Suprapubic skin (tissue), 4 donors: ENCODE measurements around the gene MAPK4.

Source experiments
- EP300 ChIP-seq: sonication (generic); formaldehyde crosslinking; IDR thresholded peaks from one replicate; pipeline ENCODE4 v1.6.1; 2017; ENCODE audit warnings: antibody characterized with exemption
- POLR2A ChIP-seq, 2 donors: fragments of 450-650 bp; IDR thresholded peaks; one replicate each; pipeline ENCODE4 v1.6.1; 2017; ENCODE audit warnings: antibody characterized with exemption in 2 of 2, mild to moderate bottlenecking in 2 of 2, moderate library complexity in 2 of 2
- POLR2AphosphoS5 ChIP-seq, 3 donors: sonication (generic); formaldehyde crosslinking; IDR thresholded peaks; one replicate each; pipeline ENCODE4 v1.6.1; 2017; ENCODE audit warnings: antibody characterized with exemption in 3 of 3
- TF ChIP-seq, protein P1 (sequence below), 2 donors: fragments of 200-600 bp in 1 of 2; fragments of 450-650 bp in 1 of 2; sonication (generic) in 1 of 2; IDR thresholded peaks; one replicate each; pipeline ENCODE4 v1.5.1; 2016 to 2019; ENCODE audit warnings: antibody characterized with exemption in 2 of 2, mild to moderate bottlenecking in 1 of 2, moderate library complexity in 1 of 2

DNA sequence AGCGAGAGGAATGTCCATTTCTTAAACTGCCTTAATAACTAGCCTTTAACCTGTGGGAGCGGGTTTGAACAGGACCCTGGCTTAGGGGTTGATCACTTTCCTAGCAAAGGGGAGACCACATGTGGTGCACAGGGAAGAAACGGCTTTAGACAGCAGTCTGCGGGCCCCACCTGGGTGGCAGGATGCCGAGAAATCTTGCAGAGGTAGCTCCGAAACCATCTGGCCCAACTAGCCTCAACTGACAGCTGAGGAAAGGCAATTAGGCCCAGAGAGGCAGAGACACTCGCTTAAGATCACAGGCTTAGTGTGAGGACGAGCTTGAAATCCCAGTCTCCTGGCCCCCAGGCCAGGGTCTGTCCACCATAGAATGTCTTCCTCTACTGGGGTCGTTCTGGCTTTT, 170.1 kb downstream of the MAPK4 start:
- TF ChIP-seq, protein P1, sequence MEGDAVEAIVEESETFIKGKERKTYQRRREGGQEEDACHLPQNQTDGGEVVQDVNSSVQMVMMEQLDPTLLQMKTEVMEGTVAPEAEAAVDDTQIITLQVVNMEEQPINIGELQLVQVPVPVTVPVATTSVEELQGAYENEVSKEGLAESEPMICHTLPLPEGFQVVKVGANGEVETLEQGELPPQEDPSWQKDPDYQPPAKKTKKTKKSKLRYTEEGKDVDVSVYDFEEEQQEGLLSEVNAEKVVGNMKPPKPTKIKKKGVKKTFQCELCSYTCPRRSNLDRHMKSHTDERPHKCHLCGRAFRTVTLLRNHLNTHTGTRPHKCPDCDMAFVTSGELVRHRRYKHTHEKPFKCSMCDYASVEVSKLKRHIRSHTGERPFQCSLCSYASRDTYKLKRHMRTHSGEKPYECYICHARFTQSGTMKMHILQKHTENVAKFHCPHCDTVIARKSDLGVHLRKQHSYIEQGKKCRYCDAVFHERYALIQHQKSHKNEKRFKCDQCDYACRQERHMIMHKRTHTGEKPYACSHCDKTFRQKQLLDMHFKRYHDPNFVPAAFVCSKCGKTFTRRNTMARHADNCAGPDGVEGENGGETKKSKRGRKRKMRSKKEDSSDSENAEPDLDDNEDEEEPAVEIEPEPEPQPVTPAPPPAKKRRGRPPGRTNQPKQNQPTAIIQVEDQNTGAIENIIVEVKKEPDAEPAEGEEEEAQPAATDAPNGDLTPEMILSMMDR (IDR thresholded peaks at IDR 0.05) = no peak
- no peak for TF ChIP-seq POLR2AphosphoS5 (IDR thresholded peaks at IDR 0.05)
- no peak for TF ChIP-seq POLR2A (IDR thresholded peaks at IDR 0.05)
- no peak for TF ChIP-seq EP300
